Measurements from ENCODE around the gene NDUFS8. TPM values are rescaled to one million over a fixed set of nuclear protein-coding genes. Genes with fewer than 3 reads are reported as not detected.

The NDUFS8 gene
- total and polyA plus RNA-seq, 2 of the 4 experiments (the other 2 are of a cell fraction) = 85.9 to 131 TPM

DNA sequence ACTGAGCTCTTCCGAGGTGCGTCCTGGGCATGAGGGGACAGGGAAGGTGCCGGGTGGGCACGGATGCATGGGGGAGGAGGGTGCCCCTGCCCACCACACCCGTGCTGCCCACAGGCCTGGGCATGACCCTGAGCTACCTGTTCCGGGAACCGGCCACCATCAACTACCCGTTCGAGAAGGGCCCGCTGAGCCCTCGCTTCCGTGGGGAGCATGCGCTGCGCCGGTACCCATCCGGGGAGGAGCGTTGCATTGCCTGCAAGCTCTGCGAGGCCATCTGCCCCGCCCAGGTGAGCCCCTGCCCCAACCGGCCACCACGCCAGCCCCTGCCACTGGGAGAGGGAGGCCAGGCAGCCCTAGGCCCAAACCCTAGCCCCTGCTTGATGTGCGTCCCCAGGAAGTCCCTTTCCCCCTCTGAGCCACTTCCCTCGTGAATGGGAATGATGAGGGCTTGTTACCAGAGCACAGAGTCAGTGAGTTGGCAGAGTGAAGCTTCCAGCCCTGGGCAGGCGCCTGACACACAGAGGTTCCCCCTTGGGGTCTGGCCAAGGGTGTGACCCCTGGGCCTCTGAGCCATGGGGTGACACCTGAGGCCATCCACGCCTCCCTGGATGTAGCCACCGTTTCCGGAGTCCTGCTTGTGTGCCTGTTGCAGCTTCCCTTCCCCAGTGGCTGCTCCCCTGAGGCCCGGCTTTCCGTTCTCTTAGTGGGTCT is 2.7 kb downstream of the NDUFS8 start:
- Histone ChIP-seq H2BK15ac (ENCODE audit: low read depth, low read length) (no peak overlapping the region), H3K23ac (ENCODE audit: low read depth, low read length) (no peak overlapping the region), H3K27ac (ENCODE audit: insufficient read depth, low read length) (no peak overlapping the region), H3K18ac (ENCODE audit: low read depth, low read length) (no peak overlapping the region), H3K36me3 (ENCODE audit: control insufficient read depth, insufficient read depth, low read length) (peaks cover 11% of the 10 kb centered on the region; the same call in 1 of the 2 replicates), H2AK9ac (replicated peaks; ENCODE audit: low read depth, low read length, poor library complexity) (peak overlapping the region; percentile 39), H4K20me1 (ENCODE audit: insufficient read depth, low read length) (no peaks in the 10 kb centered on the region), H4K8ac (ENCODE audit: low read depth in 2 of 2, low read length in 2 of 2) (no peak overlapping the region), H3K4me1 (ENCODE audit: control insufficient read depth, insufficient read depth, low read length) (peaks cover 21% of the 10 kb centered on the region), H3K14ac (replicated peaks; ENCODE audit: low read depth, low read length) (no peak overlapping the region), H3K27me3 (ENCODE audit: control insufficient read depth, insufficient read depth, low read length) (no peaks in the 10 kb centered on the region), H3K56ac (ENCODE audit: extremely low read depth, insufficient read depth, low read length) (no peak overlapping the region), H4K91ac (ENCODE audit: insufficient read depth, low read depth, low read length) (no peak overlapping the region), H2AFZ (replicated peaks; ENCODE audit: low read length, poor library complexity) (no peak overlapping the region), H3K4ac (ENCODE audit: low read depth, low read length) (no peak overlapping the region), H3K4me3 (ENCODE audit: insufficient read depth, low read depth, low read length) (no peak overlapping the region), H4K5ac (ENCODE audit: low read depth, low read length) (no peak overlapping the region), H2AK5ac (ENCODE audit: low read depth, low read length) (no peak overlapping the region), H2BK120ac (ENCODE audit: low read depth, low read length) (no peak overlapping the region), H2BK20ac (ENCODE audit: low read depth, low read length) (no peak overlapping the region), H3K9me1 (ENCODE audit: insufficient read depth, low read length) (peaks cover 2% of the 10 kb centered on the region), H3K9ac (ENCODE audit: low read depth, low read length) (no peak overlapping the region), H3K9me3 (ENCODE audit: control insufficient read depth, insufficient read depth, low read length) (no peaks in the 10 kb centered on the region), H3K4me2 (ENCODE audit: low read depth, low read length) (no peak overlapping the region), H2BK5ac (ENCODE audit: low read depth, low read length, poor library complexity, severe bottlenecking) (no peak overlapping the region), H3K79me1 (ENCODE audit: low read depth in 1 of 2, low read length in 2 of 2) (peaks cover 26 to 55% of the 10 kb centered on the region in 2 experiments)
- intact Hi-C loops (cut with micrococcal nuclease) (no loop called here), dilution Hi-C loops (cut with HindIII; ENCODE audit: low sequenced_read_pairs, unreplicated experiment) (no loop called here), in situ Hi-C loops (cut with MboI; ENCODE audit: low sequenced_read_pairs) (no loop called here)
- no peak for ATAC-seq (ENCODE audit: low read depth)
- WGBS, 2 experiments (ENCODE audit: extremely low coverage in 2 of 2, insufficient read length in 1 of 2) = 96% methylated on average over 9 of the region's 29 CpGs; no CpG with 5 or more reads in 1 of the 2 experiments
- ChIA-PET CTCF (no interaction called here), POLR2A (ENCODE audit: unreplicated experiment) (no interaction called here)
- TF ChIP-seq NFE2L2 (IDR thresholded peaks at IDR 0.05; ENCODE audit: low read depth, low read length) (no peak), CHD1 (IDR thresholded peaks at IDR 0.05; ENCODE audit: low read depth, low read length) (no peak), FOS (IDR thresholded peaks at IDR 0.05; ENCODE audit: low read depth, low read length) (no peak)
- no TSS peak for BruUV-seq (replicated peaks)
- DNase-seq = no peak
